ENCODE data around the gene S1PR4. TPM values are rescaled to one million over a fixed set of nuclear protein-coding genes. Genes with fewer than 3 reads are reported as not detected.

The S1PR4 gene
- total and polyA plus RNA-seq, 3 experiments from 2014 or later: 64.3 to 494 (median 68.9) TPM

DNA sequence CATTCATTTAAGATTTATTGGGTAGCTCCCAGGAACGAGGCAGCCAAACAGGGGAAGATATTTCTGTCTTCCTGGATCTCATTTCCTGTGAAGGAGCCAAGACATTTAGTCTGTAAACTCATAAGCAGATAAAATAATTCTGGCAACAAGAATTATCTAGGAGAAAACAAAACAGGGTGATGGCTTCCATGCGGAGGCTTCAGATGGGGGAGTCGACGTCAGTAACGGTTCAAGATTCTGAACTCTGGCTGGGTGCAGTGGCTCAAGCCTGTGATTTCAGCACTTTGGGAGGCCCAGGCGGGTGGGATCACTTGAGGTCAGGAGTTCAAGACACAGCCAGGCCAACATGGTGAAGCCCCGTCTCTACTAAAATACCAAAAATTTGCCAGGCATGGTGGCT lies 41.5 kb upstream of the S1PR4 start:
- Mint-ChIP-seq H3K4me3 (peak overlapping the region in 4 of 7 donors; percentile 32 to 58 (median 44)), H3K4me1 (peaks cover 20 to 24% (median 24%) of the 10 kb centered on the region in 3 donors), H3K27ac (peak overlapping the region in 5 of 8 donors; percentile 29 to 64 (median 50)), H3K9me3 (peaks cover 0 to 2% (median 0%) of the 10 kb centered on the region in 5 donors), H3K36me3 (no peaks in the 10 kb centered on the region), H3K27me3 (peaks cover 3 to 11% of the 10 kb centered on the region in 2 donors)
- H3K27ac ChIP-seq (ENCODE audit: low read depth, low read length): no peak overlapping the region
- no peaks in the 10 kb centered on the region for H3K36me3 ChIP-seq (ENCODE audit: insufficient read depth, low read length)
- CTCF ChIA-PET: no interaction called here
- H3K4me1 ChIP-seq (ENCODE audit: insufficient read depth, low read length): peaks cover 15% of the 10 kb centered on the region
- DNase-seq: no peak
- H3K27me3 ChIP-seq (ENCODE audit: insufficient read depth, low read length, poor library complexity, severe bottlenecking): peaks cover 3% of the 10 kb centered on the region
- no peaks in the 10 kb centered on the region for H3K9me3 ChIP-seq (ENCODE audit: low read length)
- POLR2A ChIA-PET: interaction anchor here (0.5 kb wide), 1 partner anchor 42 kb away, joined by 3 read pairs; no protein-coding TSS in a partner anchor
- H3K4me3 ChIP-seq (ENCODE audit: low read length): no peak overlapping the region

GRCh38 chr19:3138268-3138667 lies 40.3 kb upstream of the S1PR4 start:
- peaks cover 0 to 2% (median 0%) of the 10 kb centered on the region in 5 donors for H3K9me3 Mint-ChIP-seq
- no peak for DNase-seq
- Histone ChIP-seq H3K9me3 (ENCODE audit: low read length) (no peaks in the 10 kb centered on the region), H3K27ac (ENCODE audit: low read depth, low read length) (no peak overlapping the region), H3K36me3 (ENCODE audit: insufficient read depth, low read length) (no peaks in the 10 kb centered on the region), H3K27me3 (ENCODE audit: insufficient read depth, low read length, poor library complexity, severe bottlenecking) (peaks cover 3% of the 10 kb centered on the region), H3K4me3 (ENCODE audit: low read length) (no peak overlapping the region), H3K4me1 (ENCODE audit: insufficient read depth, low read length) (peaks cover 7% of the 10 kb centered on the region)
- ChIA-PET CTCF (interaction anchor here (0.8 to 0.9 kb wide), 2 partner anchors 12 to 14 kb away, joined by 3 read pairs; no protein-coding TSS in a partner anchor), POLR2A (no interaction called here)
- no peak overlapping the region for H3K4me3 Mint-ChIP-seq
- no peaks in the 10 kb centered on the region for H3K36me3 Mint-ChIP-seq
- H3K27ac Mint-ChIP-seq: peak overlapping the region in 1 of 8 donors; percentile 50
- H3K4me1 Mint-ChIP-seq: peaks cover 14 to 21% (median 17%) of the 10 kb centered on the region in 3 donors
- peaks cover 3 to 11% of the 10 kb centered on the region in 2 donors for H3K27me3 Mint-ChIP-seq

DNA sequence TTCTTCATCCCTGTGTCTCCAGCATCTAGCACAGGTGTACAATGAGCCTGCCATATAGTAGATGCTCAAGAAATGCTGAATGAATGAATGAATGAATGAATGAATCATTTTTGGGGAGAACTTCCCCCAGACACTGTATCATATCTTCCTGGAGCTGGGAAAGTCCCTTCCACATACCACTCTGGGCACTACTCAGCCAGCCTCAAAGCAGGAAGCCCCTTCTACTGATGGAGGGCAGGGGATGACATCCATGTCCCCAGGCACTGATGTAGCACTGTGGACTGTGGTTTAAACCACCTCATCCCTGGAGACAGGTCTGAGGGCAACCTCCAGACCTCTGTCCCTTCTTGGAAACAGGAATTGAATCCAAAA lies 37.9 kb upstream of the S1PR4 start:
- POLR2A ChIA-PET: no interaction called here

GRCh38 chr19:3142292-3142670 lies 36.3 kb upstream of the S1PR4 start:
- ChIA-PET CTCF (interaction anchor here (1.0 to 5.5 kb wide), 4 partner anchors 12 to 67 kb away, joined by 3 to 20 read pairs (median 4); no protein-coding TSS in a partner anchor), POLR2A (no interaction called here)
- Mint-ChIP-seq H3K9me3 (peaks cover 0 to 2% (median 0%) of the 10 kb centered on the region in 5 donors), H3K27ac (peak overlapping the region in 7 of 8 donors; percentile 46 to 88 (median 72)), H3K4me3 (no peak overlapping the region), H3K27me3 (no peaks in the 10 kb centered on the region), H3K4me1 (peaks cover 4 to 13% (median 9%) of the 10 kb centered on the region in 3 donors), H3K36me3 (no peaks in the 10 kb centered on the region)
- H3K27ac ChIP-seq (ENCODE audit: low read depth, low read length): no peak overlapping the region
- H3K27me3 ChIP-seq (ENCODE audit: insufficient read depth, low read length, poor library complexity, severe bottlenecking): no peaks in the 10 kb centered on the region
- H3K36me3 ChIP-seq (ENCODE audit: insufficient read depth, low read length): no peaks in the 10 kb centered on the region
- DNase-seq: no peak
- no peaks in the 10 kb centered on the region for H3K4me1 ChIP-seq (ENCODE audit: insufficient read depth, low read length)
- H3K4me3 ChIP-seq (ENCODE audit: low read length): no peak overlapping the region
- no peaks in the 10 kb centered on the region for H3K9me3 ChIP-seq (ENCODE audit: low read length)

More for the DNA sequence above, 37.9 kb upstream of the S1PR4 start:
- Histone ChIP-seq H3K4me3 (ENCODE audit: low read length) (no peak overlapping the region), H3K27ac (ENCODE audit: low read depth, low read length) (no peak overlapping the region), H3K9me3 (ENCODE audit: low read length) (no peaks in the 10 kb centered on the region), H3K27me3 (ENCODE audit: insufficient read depth, low read length, poor library complexity, severe bottlenecking) (no peaks in the 10 kb centered on the region), H3K4me1 (ENCODE audit: insufficient read depth, low read length) (no peaks in the 10 kb centered on the region), H3K36me3 (ENCODE audit: insufficient read depth, low read length) (no peaks in the 10 kb centered on the region)
- H3K36me3 Mint-ChIP-seq: no peaks in the 10 kb centered on the region
- CTCF ChIA-PET: interaction anchor here (0.9 to 5.5 kb wide), 4 partner anchors 11 to 37 kb away, joined by 3 to 20 read pairs (median 4); no protein-coding TSS in a partner anchor
- H3K9me3 Mint-ChIP-seq: peaks cover 0 to 2% (median 0%) of the 10 kb centered on the region in 5 donors
- peaks cover 7 to 13% (median 9%) of the 10 kb centered on the region in 3 donors for H3K4me1 Mint-ChIP-seq
- H3K27me3 Mint-ChIP-seq: peaks cover 3 to 5% of the 10 kb centered on the region in 2 donors
- DNase-seq: no peak
- H3K4me3 Mint-ChIP-seq: no peak overlapping the region
- H3K27ac Mint-ChIP-seq: peak overlapping the region in 6 of 8 donors; percentile 31 to 81 (median 45)

GRCh38 chr19:3142781-3143337 lies 35.7 kb upstream of the S1PR4 start:
- H3K4me1 ChIP-seq (ENCODE audit: insufficient read depth, low read length): no peaks in the 10 kb centered on the region
- ChIA-PET POLR2A (no interaction called here), CTCF (interaction anchor here (1.5 to 5.5 kb wide), 2 partner anchors 12 to 22 kb away, joined by 5 to 20 read pairs; no protein-coding TSS in a partner anchor)
- no peak overlapping the region for H3K27ac ChIP-seq (ENCODE audit: low read depth, low read length)
- H3K9me3 ChIP-seq (ENCODE audit: low read length): no peaks in the 10 kb centered on the region
- H3K4me3 ChIP-seq (ENCODE audit: low read length): no peak overlapping the region
- Mint-ChIP-seq H3K27me3 (no peaks in the 10 kb centered on the region), H3K27ac (peak overlapping the region in 5 of 8 donors; percentile 46 to 85 (median 68)), H3K9me3 (peaks cover 0 to 2% (median 0%) of the 10 kb centered on the region in 5 donors), H3K4me1 (peaks cover 4 to 13% (median 9%) of the 10 kb centered on the region in 3 donors), H3K36me3 (no peaks in the 10 kb centered on the region), H3K4me3 (no peak overlapping the region)
- no peak for DNase-seq
- H3K36me3 ChIP-seq (ENCODE audit: insufficient read depth, low read length): no peaks in the 10 kb centered on the region
- H3K27me3 ChIP-seq (ENCODE audit: insufficient read depth, low read length, poor library complexity, severe bottlenecking): no peaks in the 10 kb centered on the region

GRCh38 chr19:3145909-3146676 lies 32.5 kb upstream of the S1PR4 start:
- Mint-ChIP-seq H3K9me3 (no peaks in the 10 kb centered on the region), H3K27ac (peak overlapping the region in 2 of 8 donors; percentile 72 to 74), H3K27me3 (no peaks in the 10 kb centered on the region), H3K4me3 (peak overlapping the region in 1 of 7 donors; percentile 61), H3K36me3 (no peaks in the 10 kb centered on the region), H3K4me1 (peaks cover 5 to 9% (median 7%) of the 10 kb centered on the region in 3 donors)
- DNase-seq: no peak
- Histone ChIP-seq H3K27me3 (ENCODE audit: insufficient read depth, low read length, poor library complexity, severe bottlenecking) (no peaks in the 10 kb centered on the region), H3K27ac (ENCODE audit: low read depth, low read length) (no peak overlapping the region), H3K9me3 (ENCODE audit: low read length) (no peaks in the 10 kb centered on the region), H3K4me1 (ENCODE audit: insufficient read depth, low read length) (no peaks in the 10 kb centered on the region), H3K36me3 (ENCODE audit: insufficient read depth, low read length) (no peaks in the 10 kb centered on the region), H3K4me3 (ENCODE audit: low read length) (no peak overlapping the region)
- CTCF ChIA-PET: interaction anchor here (1.0 to 5.5 kb wide), 6 partner anchors 12 to 196 kb away, joined by 3 to 20 read pairs (median 4); no protein-coding TSS in a partner anchor
- POLR2A ChIA-PET: no interaction called here

- H3K27ac ChIP-seq (ENCODE audit: low read depth, low read length): no peak overlapping the region
- H3K36me3 Mint-ChIP-seq: no peaks in the 10 kb centered on the region
- H3K36me3 ChIP-seq (ENCODE audit: insufficient read depth, low read length): no peaks in the 10 kb centered on the region
- H3K9me3 Mint-ChIP-seq: no peaks in the 10 kb centered on the region
- no peaks in the 10 kb centered on the region for H3K27me3 Mint-ChIP-seq
- H3K27ac Mint-ChIP-seq: peak overlapping the region in 2 of 8 donors; percentile 69 to 72
- no peak overlapping the region for H3K4me3 ChIP-seq (ENCODE audit: low read length)
- H3K4me1 Mint-ChIP-seq: peaks cover 5 to 9% (median 7%) of the 10 kb centered on the region in 3 donors
- H3K9me3 ChIP-seq (ENCODE audit: low read length): no peaks in the 10 kb centered on the region
- no peaks in the 10 kb centered on the region for H3K4me1 ChIP-seq (ENCODE audit: insufficient read depth, low read length)
- peak; percentile 47 to 80 (median 57) for DNase-seq
- H3K4me3 Mint-ChIP-seq: no peak overlapping the region
- ChIA-PET CTCF (interaction anchor here (1.0 to 2.2 kb wide), 7 partner anchors 11 to 64 kb away, joined by 3 to 9 read pairs (median 4); no protein-coding TSS in a partner anchor), POLR2A (no interaction called here)
- H3K27me3 ChIP-seq (ENCODE audit: insufficient read depth, low read length, poor library complexity, severe bottlenecking): no peaks in the 10 kb centered on the region
Measured at GRCh38 chr19:3146677-3147100, 31.9 kb upstream of the S1PR4 start.

DNA sequence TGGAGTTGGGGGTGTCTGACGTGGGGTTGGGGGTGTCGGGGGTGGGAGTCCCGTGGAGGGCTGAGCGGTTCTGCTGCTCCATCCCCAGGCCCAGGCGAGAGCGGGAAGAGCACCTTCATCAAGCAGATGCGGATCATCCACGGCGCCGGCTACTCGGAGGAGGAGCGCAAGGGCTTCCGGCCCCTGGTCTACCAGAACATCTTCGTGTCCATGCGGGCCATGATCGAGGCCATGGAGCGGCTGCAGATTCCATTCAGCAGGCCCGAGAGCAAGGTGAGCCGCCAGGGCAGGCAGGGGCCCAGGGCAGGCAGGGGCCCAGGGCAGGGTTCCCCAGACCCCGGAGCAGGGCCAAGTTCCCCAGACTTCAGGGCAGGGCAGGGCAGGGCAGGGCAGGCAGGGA lies 30.1 kb upstream of the S1PR4 start:
- Histone ChIP-seq H3K9me3 (ENCODE audit: low read length) (no peaks in the 10 kb centered on the region), H3K4me1 (ENCODE audit: insufficient read depth, low read length) (no peaks in the 10 kb centered on the region), H3K27me3 (ENCODE audit: insufficient read depth, low read length, poor library complexity, severe bottlenecking) (no peaks in the 10 kb centered on the region), H3K36me3 (ENCODE audit: insufficient read depth, low read length) (no peaks in the 10 kb centered on the region), H3K4me3 (ENCODE audit: low read length) (no peak overlapping the region), H3K27ac (ENCODE audit: low read depth, low read length) (no peak overlapping the region)
- H3K9me3 Mint-ChIP-seq: no peaks in the 10 kb centered on the region
- POLR2A ChIA-PET: no interaction called here
- H3K4me1 Mint-ChIP-seq: peaks cover 0 to 4% (median 1%) of the 10 kb centered on the region in 3 donors
- no peak overlapping the region for H3K4me3 Mint-ChIP-seq
- no peak for DNase-seq
- no peaks in the 10 kb centered on the region for H3K27me3 Mint-ChIP-seq
- H3K36me3 Mint-ChIP-seq: no peaks in the 10 kb centered on the region
- CTCF ChIA-PET: no interaction called here
- H3K27ac Mint-ChIP-seq: peak overlapping the region in 1 of 8 donors; percentile 38
